GM21447 (cell line): Measurements from ENCODE around the gene SPATA33.
A peak's percentile ranks its signal among the peaks of the same experiment; 100 is the strongest.
"Not testable (repeated sequence)": the region's sequence is repeated elsewhere in the genome, so short reads cannot be mapped to it uniquely, and the experiment has no call there.

Experiments
- ATAC-seq: cut with Tn5 transposase; IDR thresholded peaks from one replicate; pipeline ENCODE4 v1.9.1; 2021; ENCODE audit not compliant: unreplicated experiment

SPATA33 gene

GRCh38 chr16:89691231-89691985 lies 33.8 kb downstream of the SPATA33 start:
- no peak for ATAC-seq

DNA sequence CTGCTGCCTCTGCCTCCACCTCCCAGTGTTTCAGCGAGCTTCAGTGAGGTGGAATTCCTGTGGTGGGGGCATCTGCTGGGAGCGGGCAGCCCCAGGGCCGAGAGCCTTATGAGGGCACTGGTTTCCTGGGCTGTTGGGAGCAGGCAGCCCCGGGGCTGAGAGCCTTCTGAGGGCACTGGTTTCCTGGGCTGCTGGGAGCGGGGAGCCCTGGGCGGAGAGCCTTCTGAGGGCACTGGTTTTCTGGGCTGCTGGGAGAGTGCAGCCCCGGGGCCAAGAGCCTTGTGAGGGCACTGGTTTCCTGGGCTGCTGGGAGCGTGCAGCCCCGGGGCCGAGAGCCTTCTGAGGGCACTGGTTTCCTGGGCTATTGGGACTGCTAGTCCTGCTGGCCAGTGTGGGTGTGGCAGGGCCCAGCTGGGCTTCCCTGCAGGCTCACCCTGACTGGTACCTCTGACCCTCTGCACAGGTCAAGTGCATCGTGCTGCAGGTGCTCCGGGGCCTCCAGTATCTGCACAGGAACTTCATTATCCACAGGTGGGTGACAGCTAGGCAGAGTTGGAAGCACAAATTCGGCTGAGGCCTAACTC lies 34.4 kb downstream of the SPATA33 start:
- ATAC-seq = no peak

- ATAC-seq = no peak
These were observed 35.7 kb downstream of the SPATA33 start for GRCh38 chr16:89693289-89693731.

- ATAC-seq = no peak
These were observed 36.5 kb downstream of the SPATA33 start for GRCh38 chr16:89693931-89694783.

DNA sequence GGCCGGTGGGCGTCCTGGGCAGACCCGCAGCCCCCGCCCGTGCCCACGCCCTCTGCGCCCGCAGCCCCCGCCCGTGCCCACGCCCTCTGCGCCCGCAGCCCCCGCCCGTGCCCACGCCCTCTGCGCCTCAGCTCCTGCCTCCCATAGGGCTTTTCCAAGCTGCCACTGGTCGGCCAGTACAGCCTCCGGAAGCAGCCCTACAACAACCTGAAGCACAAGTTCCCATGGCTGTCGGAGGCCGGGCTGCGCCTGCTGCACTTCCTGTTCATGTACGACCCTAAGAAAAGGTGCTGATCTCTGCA lies 37.1 kb downstream of the SPATA33 start:
- ATAC-seq = not testable (repeated sequence)

- no peak for ATAC-seq
These were observed 37.6 kb downstream of the SPATA33 start for GRCh38 chr16:89695086-89695874.

- ATAC-seq = no peak
These were observed 38.4 kb downstream of the SPATA33 start for GRCh38 chr16:89695875-89696669.

DNA sequence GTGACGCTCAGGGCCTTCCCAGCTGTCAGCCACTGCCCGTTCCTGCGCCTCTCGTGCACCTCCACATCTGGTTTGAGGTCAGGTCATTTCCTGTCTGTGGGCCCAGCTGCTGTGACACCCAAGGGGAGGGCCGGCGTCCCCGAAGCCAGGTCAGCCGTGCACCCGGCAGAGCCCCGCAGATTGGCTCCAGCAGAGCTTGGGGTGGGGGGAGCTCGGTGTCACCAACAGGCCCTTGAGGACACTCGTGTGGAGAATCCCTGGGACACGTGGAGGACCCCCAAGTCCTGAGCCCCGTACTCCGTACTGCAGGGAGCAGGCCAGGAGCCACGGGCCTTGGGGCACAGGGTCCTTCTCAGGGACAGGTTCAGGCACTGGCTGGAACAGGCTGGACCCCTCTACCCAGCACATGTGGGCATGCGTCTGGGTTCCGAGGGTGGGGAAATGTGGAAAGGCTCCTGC lies 39.1 kb downstream of the SPATA33 start:
- ATAC-seq = no peak

DNA sequence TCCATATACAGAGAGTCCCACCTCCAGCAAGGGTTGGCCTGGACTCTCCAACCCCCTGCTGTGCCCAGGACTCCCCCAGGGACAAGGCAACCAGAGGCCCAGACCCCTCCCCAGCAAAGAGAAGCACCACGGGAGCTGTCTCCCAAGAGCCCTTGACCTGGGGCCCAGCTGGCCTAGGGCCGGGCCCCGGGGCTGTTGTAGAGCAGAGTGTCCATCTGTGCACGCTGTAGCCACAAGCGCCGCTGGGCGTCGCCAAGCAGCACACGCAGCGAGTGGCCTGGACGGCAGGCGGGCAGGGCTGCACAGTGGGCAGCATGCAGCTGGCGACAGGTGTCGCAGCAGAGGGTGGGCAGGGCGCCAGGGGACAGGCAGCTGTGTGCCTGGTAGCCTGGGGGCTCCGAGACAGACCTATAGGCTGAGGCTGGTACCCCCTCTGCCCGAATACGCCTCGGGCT lies 39.6 kb downstream of the SPATA33 start:
- no peak for ATAC-seq

- no peak for ATAC-seq
These were observed 40.1 kb downstream of the SPATA33 start for GRCh38 chr16:89697616-89698331.

DNA sequence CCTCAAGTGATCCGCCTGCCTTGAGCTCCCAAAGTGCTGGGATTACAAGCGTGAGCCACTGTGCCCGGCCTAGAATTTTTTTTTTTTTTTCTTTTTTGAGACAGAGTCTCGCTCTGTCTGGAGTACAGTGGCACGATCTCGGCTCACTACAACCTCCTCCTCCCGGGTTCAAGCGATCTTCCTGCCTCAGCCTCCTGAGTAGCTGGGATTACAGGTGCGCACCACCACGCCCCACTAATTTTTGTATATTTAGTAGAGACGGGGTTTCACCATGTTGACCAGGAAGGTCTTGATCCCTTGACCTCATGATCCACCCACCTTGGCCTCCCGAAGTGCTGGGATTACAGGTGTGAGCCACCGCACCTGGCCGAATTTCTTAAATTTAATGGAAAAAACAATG lies 41.1 kb downstream of the SPATA33 start:
- not testable (repeated sequence) for ATAC-seq

GRCh38 chr16:89699629-89700099 lies 42.0 kb downstream of the SPATA33 start:
- ATAC-seq = not testable (repeated sequence)

GRCh38 chr16:89700100-89700648 lies 42.5 kb downstream of the SPATA33 start:
- peak; percentile 40 for ATAC-seq

DNA sequence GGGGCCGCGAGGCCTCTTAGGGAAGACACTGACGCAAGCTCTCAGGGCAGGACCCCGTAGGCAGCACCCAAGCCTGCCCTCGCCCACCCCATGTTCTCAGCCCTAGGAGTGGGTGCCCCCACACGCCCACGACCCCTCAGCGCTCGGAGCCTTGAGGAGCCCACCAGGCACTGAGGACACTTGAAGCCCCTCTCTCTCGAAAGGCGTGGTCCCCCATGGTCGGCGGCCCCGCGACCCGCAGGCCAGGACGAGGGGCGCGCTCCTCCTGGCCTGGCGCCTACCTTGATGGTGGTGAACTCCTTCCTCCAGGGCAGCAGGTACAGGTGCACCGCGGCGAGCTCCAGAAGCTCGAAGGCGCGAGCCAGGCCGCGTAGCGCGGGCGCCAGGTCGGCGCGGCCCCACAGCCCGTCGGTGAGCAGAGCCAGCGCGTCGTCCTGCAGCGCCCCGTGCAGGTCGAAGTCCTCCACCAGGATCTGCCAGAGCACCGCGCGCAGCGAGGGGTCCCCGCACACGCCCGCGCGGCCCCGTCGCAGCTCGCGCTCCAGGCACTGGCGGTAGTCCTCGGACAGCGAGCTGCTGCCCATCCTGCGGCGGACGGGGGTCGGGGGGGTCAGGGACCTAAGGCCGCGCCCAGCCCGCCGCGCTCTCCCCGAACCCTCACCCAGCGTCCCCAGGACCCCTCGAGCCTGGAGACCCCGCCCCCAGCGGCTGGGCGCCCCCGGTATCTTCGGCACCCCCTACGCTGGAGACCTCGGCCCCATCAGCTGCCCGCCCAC lies 43.2 kb downstream of the SPATA33 start:
- ATAC-seq = peak; percentile 16

DNA sequence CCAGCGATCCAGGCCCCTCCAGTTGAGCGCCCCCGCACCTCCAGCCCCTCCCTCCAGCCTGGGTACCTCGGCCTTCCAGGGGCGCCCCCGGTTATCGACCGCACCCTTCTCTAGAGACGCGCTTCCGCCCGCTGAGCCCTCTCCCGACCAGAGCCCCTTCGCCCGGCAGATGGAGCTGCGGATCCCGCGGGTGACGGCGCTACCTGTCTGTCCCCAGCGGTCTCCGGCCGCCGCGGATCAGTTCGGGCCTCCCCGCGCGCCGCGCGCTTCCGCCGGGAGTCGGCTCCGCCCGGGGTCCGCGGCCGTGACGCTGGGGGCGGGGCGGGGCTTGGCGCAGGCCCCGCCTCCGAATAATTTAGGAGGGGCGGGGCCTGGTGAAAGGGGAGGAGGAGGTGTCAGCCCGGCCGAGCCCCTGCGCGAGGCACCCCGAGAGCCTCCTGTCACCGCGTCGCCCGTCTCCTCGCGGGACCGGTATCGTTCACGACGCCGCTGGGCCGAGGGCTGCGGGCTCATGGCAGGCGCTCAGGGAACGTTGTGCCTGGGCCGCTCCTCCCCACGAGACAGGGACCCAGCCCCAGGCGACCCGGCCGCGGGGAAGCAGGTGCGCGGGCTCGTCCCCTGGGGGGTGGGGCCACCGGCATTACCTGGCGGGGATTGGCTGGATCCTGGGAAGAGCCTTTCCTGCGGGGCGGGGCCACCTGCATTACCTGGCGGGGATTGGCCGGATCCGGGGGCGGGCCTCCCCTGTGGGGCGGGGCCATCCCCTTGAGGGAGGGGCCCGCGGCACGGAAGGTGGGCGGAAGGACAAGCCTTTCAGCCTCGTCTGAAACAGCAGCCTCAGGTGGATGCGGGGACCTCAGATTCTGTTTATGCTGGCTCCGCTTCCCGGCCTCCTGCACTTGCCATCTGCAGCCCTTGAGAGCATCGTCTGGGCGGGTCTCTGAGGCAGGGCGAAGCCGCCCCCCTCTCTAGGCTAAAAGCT lies 44.1 kb downstream of the SPATA33 start, which contains the start of gene SPATA2L:
SPATA2L (minus strand) TSS at position 281 of the 982 bp plus-strand sequence. CDS start 473 bp downstream, outside the sequence.
- peak; percentile 64 for ATAC-seq

DNA sequence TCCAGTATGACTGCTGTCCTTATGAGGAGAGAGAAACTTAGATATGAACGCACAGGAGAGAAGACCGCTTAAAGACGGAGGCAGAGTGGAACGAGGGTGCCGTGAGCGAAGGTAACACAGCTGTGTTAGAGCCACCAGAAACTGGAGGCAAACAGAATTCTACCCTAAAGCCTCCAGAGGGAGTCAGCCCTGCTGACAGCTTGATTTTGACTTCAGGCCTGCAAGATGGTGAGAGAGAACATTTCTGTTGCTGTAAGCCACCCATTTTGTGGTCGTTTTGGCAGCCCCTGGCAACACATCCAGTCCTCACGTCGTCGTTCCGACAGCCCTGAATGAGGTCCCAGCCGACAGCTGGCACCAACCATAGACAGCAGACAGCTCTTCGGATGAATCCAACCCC lies 46.6 kb downstream of the SPATA33 start:
- no peak for ATAC-seq

DNA sequence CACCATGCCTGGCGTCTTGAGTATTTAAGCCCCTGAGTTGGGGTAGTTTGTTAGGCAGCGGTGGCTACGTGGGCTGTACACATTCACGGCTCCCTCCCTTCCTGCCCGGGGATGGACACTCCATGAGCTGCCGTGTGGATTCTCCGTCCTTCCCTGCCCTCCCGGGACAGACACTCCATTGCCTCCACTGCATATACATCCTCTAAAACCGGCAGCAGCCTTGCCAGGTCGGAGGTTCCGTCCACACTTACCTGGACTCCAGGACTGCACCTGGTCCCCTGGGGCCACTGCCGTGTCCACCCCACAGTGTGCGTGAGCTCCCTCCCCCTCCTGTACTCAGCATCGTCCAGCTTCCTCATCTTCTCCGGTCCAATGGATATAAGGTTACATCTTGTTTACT lies 47.4 kb downstream of the SPATA33 start:
- no peak for ATAC-seq
